Left lung (tissue), 10 donors: ENCODE results near the gene LAMA5. TPM values are rescaled to one million over a fixed set of nuclear protein-coding genes. Genes with fewer than 3 reads are reported as not detected.

ENCODE experiments used
- ATAC-seq: fragments of 200-7000 bp; cut with Tn5 transposase; one replicate; pipeline ENCODE4 v1.9.1; 2020; ENCODE audit warnings: moderate library complexity
- DNase-seq, 4 donors: peaks; one replicate each; pipeline ENCODE4 v3.0.0-alpha.2; 2013 to 2020
- H3K27ac ChIP-seq, 2 donors: fragments of 200-600 bp; sonication (generic) in 1 of 2; one replicate each; pipeline versions ENCODE4 v1.5.0 to v1.8.0; 2020 to 2021
- H3K27me3 ChIP-seq, 2 donors: fragments of 200-600 bp; sonication (generic) in 1 of 2; one replicate each; pipeline versions ENCODE4 v1.5.0 to v1.8.0; 2020 to 2021
- H3K36me3 ChIP-seq, 2 donors: fragments of 200-600 bp; sonication (generic) in 1 of 2; one replicate each; pipeline versions ENCODE4 v1.5.0 to v1.8.0; 2020 to 2021
- H3K4me1 ChIP-seq, 2 donors: fragments of 200-600 bp; one replicate each; pipeline ENCODE4 v1.8.0; 2021
- H3K4me3 ChIP-seq, 2 donors: fragments of 200-600 bp; sonication (generic) in 1 of 2; one replicate each; pipeline versions ENCODE4 v1.5.0 to v1.8.0; 2020 to 2021; ENCODE audit warnings: mild to moderate bottlenecking in 1 of 2
- H3K9me3 ChIP-seq, 2 donors: fragments of 200-600 bp; sonication (generic) in 1 of 2; one replicate each; pipeline versions ENCODE4 v1.5.0 to v1.8.0; 2020 to 2021
- CTCF ChIP-seq, 2 donors: fragments of 200-600 bp; sonication (generic) in 1 of 2; IDR thresholded peaks; one replicate each; pipeline versions ENCODE4 v1.5.0 to v1.8.0; 2021; ENCODE audit warnings: antibody characterized with exemption in 2 of 2
- intact Hi-C, 2 donors: fragments of 100-400 bp; cut with DNase I; formaldehyde crosslinking; loops; one replicate each; pipeline versions ENCODE4 v1.11.2 to v1.14.2; 2022
- polyA plus RNA-seq, 6 donors: library from polyadenylated mRNA; unstranded; fragments of 120-200 nt; gene quantifications; one replicate each; pipeline ENCODE4 v1.2.1, GENCODE V29; 2013; ENCODE audit not compliant: insufficient read length in 6 of 6
- total RNA-seq, 2 donors: library from RNA; stranded (reverse); fragmentation: NEBNext Ultra II Directional; extraction: Animal tissue kit (Norgen Biotek cat#: 25700); gene quantifications; one replicate each; pipeline ENCODE4 v1.2.1, GENCODE V29; 2021
- donor health status: DM: no; HTN: yes; CAD: no.
- donor health status: DM: no; HTN: no; CAD: no.

LAMA5 gene
- total and polyA plus RNA-seq, 8 donors, result 123 to 267 (median 158) TPM

- intact Hi-C loops, result no loop called here
- no peak for ATAC-seq
- peaks cover 0 to 88% of the 10 kb centered on the region in 2 donors for H3K36me3 ChIP-seq
- no peak overlapping the region for H3K27ac ChIP-seq
- no peaks in the 10 kb centered on the region for H3K4me1 ChIP-seq
- no peaks in the 10 kb centered on the region for H3K27me3 ChIP-seq
- H3K4me3 ChIP-seq, result no peak overlapping the region
- TF ChIP-seq CTCF (IDR thresholded peaks at IDR 0.05), result no peak
- H3K9me3 ChIP-seq, result no peaks in the 10 kb centered on the region
- DNase-seq, result peak in 1 of 4 donors; percentile 72
These were observed 42.9 kb downstream of the LAMA5 start for GRCh38 chr20:62323980-62324906.

- H3K9me3 ChIP-seq, result no peaks in the 10 kb centered on the region
- no peak overlapping the region for H3K27ac ChIP-seq
- no peaks in the 10 kb centered on the region for H3K4me1 ChIP-seq
- TF ChIP-seq CTCF (IDR thresholded peaks at IDR 0.05), result no peak
- DNase-seq (no peak), ATAC-seq (no peak)
- H3K4me3 ChIP-seq, result no peak overlapping the region
- H3K36me3 ChIP-seq, result peaks cover 0 to 88% of the 10 kb centered on the region in 2 donors
- intact Hi-C loops, result no loop called here
- no peaks in the 10 kb centered on the region for H3K27me3 ChIP-seq
These were observed 43.7 kb downstream of the LAMA5 start for GRCh38 chr20:62323146-62323979.

GRCh38 chr20:62322492-62323041 lies 44.5 kb downstream of the LAMA5 start:
- Histone ChIP-seq H3K27ac (no peak overlapping the region), H3K9me3 (no peaks in the 10 kb centered on the region), H3K4me3 (no peak overlapping the region), H3K27me3 (no peaks in the 10 kb centered on the region), H3K36me3 (peaks cover 0 to 81% of the 10 kb centered on the region in 2 donors), H3K4me1 (no peaks in the 10 kb centered on the region)
- no peak for TF ChIP-seq CTCF (IDR thresholded peaks at IDR 0.05)
- ATAC-seq (no peak), DNase-seq (no peak)
- intact Hi-C loops, result no loop called here

GRCh38 chr20:62321975-62322374 lies 45.1 kb downstream of the LAMA5 start:
- no peak for DNase-seq

More at GRCh38 chr20:62321975-62322374, 45.1 kb downstream of the LAMA5 start:
- TF ChIP-seq CTCF (IDR thresholded peaks at IDR 0.05), result no peak
- Histone ChIP-seq H3K9me3 (no peaks in the 10 kb centered on the region), H3K27me3 (no peaks in the 10 kb centered on the region), H3K4me3 (no peak overlapping the region), H3K4me1 (no peaks in the 10 kb centered on the region), H3K36me3 (peaks cover 0 to 81% of the 10 kb centered on the region in 2 donors), H3K27ac (no peak overlapping the region)
- ATAC-seq, result no peak
- intact Hi-C loops, result no loop called here
